SK-N-SH treated with all-trans-retinoic acid at 6 μM for 48 hours (cell line): ENCODE measurements around the gene GAS2.

Source experiments
- ATAC-seq: fragments of 200-7000 bp; cut with Tn5 transposase; 3 replicates; pipeline ENCODE4 v1.9.1; 2020; ENCODE audit warnings: mild to moderate bottlenecking, moderate library complexity
- ARNTL ChIP-seq: fragments of 450-650 bp; formaldehyde crosslinking; IDR thresholded peaks from 2 replicates; pipeline ENCODE4 v1.5.0; 2020; ENCODE audit warnings: low read depth, mild to moderate bottlenecking, moderate library complexity, borderline replicate concordance
- BACH2 ChIP-seq: fragments of 250-450 bp; sonication (Bioruptor Pico); IDR thresholded peaks from 2 replicates; pipeline ENCODE4 v1.9.0; 2021; ENCODE audit warnings: mild to moderate bottlenecking, borderline replicate concordance
- CREB5 ChIP-seq: fragments of 250-450 bp; sonication (Bioruptor Pico); IDR thresholded peaks from 2 replicates; pipeline ENCODE4 v1.5.1; 2020; ENCODE audit warnings: low read depth, mild to moderate bottlenecking, moderate library complexity
- CSDC2 ChIP-seq: fragments of 250-450 bp; sonication (Bioruptor Pico); IDR thresholded peaks from 2 replicates; pipeline ENCODE4 v1.5.0; 2020; ENCODE audit warnings: mild to moderate bottlenecking, moderate library complexity
- CSRNP3 ChIP-seq: fragments of 250-450 bp; sonication (Bioruptor Pico); IDR thresholded peaks from 2 replicates; pipeline ENCODE4 v1.5.1; 2021; ENCODE audit warnings: mild to moderate bottlenecking, moderate library complexity
- ESRRG ChIP-seq: fragments of 250-450 bp; sonication (Bioruptor Pico); IDR thresholded peaks from 2 replicates; pipeline ENCODE4 v1.6.1; 2021; ENCODE audit warnings: mild to moderate bottlenecking
- GLIS3 ChIP-seq: fragments of 250-450 bp; sonication (Bioruptor Pico); IDR thresholded peaks from 2 replicates; pipeline ENCODE4 v1.5.0; 2020; ENCODE audit warnings: mild to moderate bottlenecking, moderate library complexity
- ISL1 ChIP-seq: fragments of 250-450 bp; sonication (Bioruptor Pico); IDR thresholded peaks from 2 replicates; pipeline ENCODE4 v2.1.2; 2022; ENCODE audit warnings: mild to moderate bottlenecking, moderate library complexity
- OSR1 ChIP-seq: fragments of 250-450 bp; sonication (Bioruptor Pico); IDR thresholded peaks from 2 replicates; pipeline ENCODE4 v1.8.0; 2022; ENCODE audit warnings: moderate library complexity, mild to moderate bottlenecking, inconsistent platforms
- PATZ1 ChIP-seq: fragments of 250-450 bp; sonication (Bioruptor Pico); IDR thresholded peaks from 2 replicates; pipeline ENCODE4 v1.8.0; 2020; ENCODE audit warnings: mild to moderate bottlenecking, moderate library complexity, borderline replicate concordance
- POU6F1 ChIP-seq: fragments of 250-450 bp; sonication (Bioruptor Pico); IDR thresholded peaks from 2 replicates; pipeline ENCODE4 v1.8.0; 2021; ENCODE audit warnings: low read depth, mild to moderate bottlenecking, moderate library complexity, borderline replicate concordance
- PPARA ChIP-seq: fragments of 250-450 bp; sonication (Bioruptor Pico); IDR thresholded peaks from 2 replicates; pipeline ENCODE4 v1.5.0; 2020; ENCODE audit warnings: mild to moderate bottlenecking, borderline replicate concordance
- RARB ChIP-seq: fragments of 250-450 bp; sonication (Bioruptor Pico); IDR thresholded peaks from 2 replicates; pipeline ENCODE4 v1.8.0; 2021; ENCODE audit warnings: mild to moderate bottlenecking, moderate library complexity
- SNAI2 ChIP-seq: fragments of 250-450 bp; sonication (Bioruptor Pico); IDR thresholded peaks from 2 replicates; pipeline ENCODE4 v1.5.0; 2020; ENCODE audit warnings: mild to moderate bottlenecking, moderate library complexity
- TCF4 ChIP-seq: fragments of 250-450 bp; sonication (Bioruptor Pico); IDR thresholded peaks from 2 replicates; pipeline ENCODE4 v1.8.0; 2021; ENCODE audit warnings: mild to moderate bottlenecking, moderate library complexity, borderline replicate concordance
- TOX ChIP-seq: fragments of 250-450 bp; sonication (Bioruptor Pico); IDR thresholded peaks from 2 replicates; pipeline ENCODE4 v1.8.0; 2021; ENCODE audit warnings: mild to moderate bottlenecking, moderate library complexity, borderline replicate concordance
- TSHZ2 ChIP-seq: fragments of 250-450 bp; sonication (Bioruptor Pico); IDR thresholded peaks from 2 replicates; pipeline ENCODE4 v1.5.0; 2020; ENCODE audit warnings: mild to moderate bottlenecking, moderate library complexity
- ZC3H10 ChIP-seq: fragments of 250-450 bp; sonication (Bioruptor Pico); IDR thresholded peaks from 2 replicates; pipeline ENCODE4 v1.5.1; 2021; ENCODE audit warnings: mild to moderate bottlenecking, moderate library complexity
- ZNF565 ChIP-seq: fragments of 450-650 bp; formaldehyde crosslinking; conservative IDR thresholded peaks from 2 replicates; pipeline ENCODE4 v1.5.0; 2020; ENCODE audit warnings: low read depth, mild to moderate bottlenecking, moderate library complexity
- ZNF70 ChIP-seq: fragments of 450-650 bp; formaldehyde crosslinking; IDR thresholded peaks from 2 replicates; pipeline ENCODE4 v1.5.0; 2020; ENCODE audit warnings: mild to moderate bottlenecking, moderate library complexity
- ZNF8 ChIP-seq: fragments of 450-650 bp; formaldehyde crosslinking; IDR thresholded peaks from 2 replicates; pipeline ENCODE4 v1.5.0; 2020; ENCODE audit warnings: mild to moderate bottlenecking, moderate library complexity

Gene GAS2

GRCh38 chr11:22764735-22765134, 98.3 kb downstream of the GAS2 start:
- TF ChIP-seq ZC3H10 (CRISPR knock-in tag) (no peak), ZNF70 (CRISPR knock-in tag) (no peak), ZNF8 (CRISPR knock-in tag) (no peak), PPARA (no peak), ISL1 (CRISPR knock-in tag) (no peak), CSDC2 (CRISPR knock-in tag) (no peak), TCF4 (CRISPR knock-in tag) (no peak), OSR1 (CRISPR knock-in tag) (no peak), GLIS3 (no peak), ZNF565 (CRISPR knock-in tag) (no peak), RARB (CRISPR knock-in tag) (no peak), TOX (CRISPR knock-in tag) (no peak)
- ATAC-seq, result no peak

GRCh38 chr11:22768281-22768680, 101.9 kb downstream of the GAS2 start:
- TF ChIP-seq PATZ1 (CRISPR knock-in tag) (no peak), BACH2 (CRISPR knock-in tag) (no peak), TOX (CRISPR knock-in tag) (no peak), ZC3H10 (CRISPR knock-in tag) (no peak), SNAI2 (CRISPR knock-in tag) (no peak), ARNTL (CRISPR knock-in tag) (no peak), TCF4 (CRISPR knock-in tag) (no peak)
- ATAC-seq, result no peak

GRCh38 chr11:22769081-22769480, 102.7 kb downstream of the GAS2 start:
- ATAC-seq, result no peak
- no peak for TF ChIP-seq TCF4 (CRISPR knock-in tag)
- TF ChIP-seq CSRNP3, result no peak
- TF ChIP-seq GLIS3, result no peak
- TF ChIP-seq POU6F1 (CRISPR knock-in tag), result no peak
- TF ChIP-seq PATZ1 (CRISPR knock-in tag), result no peak
- no peak for TF ChIP-seq SNAI2 (CRISPR knock-in tag)
- TF ChIP-seq, all 23 proteins: peak for 0

- ATAC-seq, result no peak
Measured at GRCh38 chr11:22774716-22775115, 108.3 kb downstream of the GAS2 start.

GRCh38 chr11:22775248-22775647, 108.8 kb downstream of the GAS2 start:
- ATAC-seq, result no peak
- no peak for TF ChIP-seq TSHZ2 (CRISPR knock-in tag)
- TF ChIP-seq ISL1 (CRISPR knock-in tag), result no peak
- no peak for TF ChIP-seq CSDC2 (CRISPR knock-in tag)
- TF ChIP-seq ZC3H10 (CRISPR knock-in tag), result no peak
- no peak for TF ChIP-seq ESRRG (CRISPR knock-in tag)
- TF ChIP-seq OSR1 (CRISPR knock-in tag), result no peak
- no peak for TF ChIP-seq PPARA
- no peak for TF ChIP-seq CREB5 (CRISPR knock-in tag)
- no peak for TF ChIP-seq TCF4 (CRISPR knock-in tag)
- TF ChIP-seq ZNF8 (CRISPR knock-in tag), result no peak
- TF ChIP-seq RARB (CRISPR knock-in tag), result no peak
- TF ChIP-seq TOX (CRISPR knock-in tag), result no peak
- TF ChIP-seq ZNF70 (CRISPR knock-in tag), result no peak
- TF ChIP-seq ZNF565 (CRISPR knock-in tag), result no peak

More at GRCh38 chr11:22774716-22775115, 108.3 kb downstream of the GAS2 start:
- no peak for TF ChIP-seq ZNF70 (CRISPR knock-in tag)
